ENCODE data around the gene CASZ1. TPM values are rescaled to one million over a fixed set of nuclear protein-coding genes. Genes with fewer than 3 reads are reported as not detected.

The CASZ1 gene
- total RNA-seq, 1 donor from 2014 or later: 7.7 TPM

DNA sequence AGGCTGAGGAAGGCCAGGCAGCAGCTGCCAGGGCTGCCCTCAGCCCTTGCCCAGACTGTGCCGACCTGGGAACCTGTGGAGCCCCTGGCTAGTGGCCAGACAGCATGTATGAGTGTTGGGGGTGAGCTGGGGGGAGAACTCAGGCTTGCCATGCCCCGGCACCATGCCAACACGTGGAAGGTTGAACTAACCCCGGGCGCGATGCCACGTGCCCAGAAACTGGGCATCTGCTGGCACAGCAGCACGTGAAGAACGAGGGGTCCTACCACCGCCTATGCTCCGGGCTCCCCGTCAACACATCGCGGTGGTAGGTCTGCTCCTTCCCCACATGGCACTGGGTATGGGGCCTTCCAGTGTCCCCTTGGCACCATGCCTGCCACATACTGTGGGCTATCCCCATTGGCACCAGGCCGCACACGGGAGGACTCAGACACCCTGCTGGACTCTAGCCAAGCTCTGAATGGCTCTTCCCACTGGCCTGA lies 68.7 kb downstream of the CASZ1 start:
- intact Hi-C loops (cut with micrococcal nuclease): no loop called here

DNA sequence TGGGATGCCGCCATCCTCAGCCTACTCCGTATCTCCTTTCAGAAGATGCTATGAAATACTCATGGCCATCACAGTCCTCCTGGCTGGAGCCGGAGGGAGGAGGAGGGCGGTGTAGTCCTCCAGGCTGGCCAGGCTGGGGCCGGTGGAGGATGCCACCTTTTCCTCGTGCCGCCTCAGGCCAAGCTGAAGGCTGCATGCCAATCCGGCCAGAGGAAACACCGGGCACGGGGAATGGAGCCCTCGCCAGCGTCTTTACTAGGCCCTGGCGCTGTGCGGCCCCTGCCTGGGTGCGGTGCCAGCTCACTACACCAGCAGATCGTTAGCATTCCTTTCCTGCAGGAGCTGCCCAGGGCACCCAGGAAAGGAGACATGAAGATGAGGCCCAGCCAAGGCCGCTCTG lies 70.1 kb downstream of the CASZ1 start:
- intact Hi-C loops (cut with micrococcal nuclease): no loop called here

DNA sequence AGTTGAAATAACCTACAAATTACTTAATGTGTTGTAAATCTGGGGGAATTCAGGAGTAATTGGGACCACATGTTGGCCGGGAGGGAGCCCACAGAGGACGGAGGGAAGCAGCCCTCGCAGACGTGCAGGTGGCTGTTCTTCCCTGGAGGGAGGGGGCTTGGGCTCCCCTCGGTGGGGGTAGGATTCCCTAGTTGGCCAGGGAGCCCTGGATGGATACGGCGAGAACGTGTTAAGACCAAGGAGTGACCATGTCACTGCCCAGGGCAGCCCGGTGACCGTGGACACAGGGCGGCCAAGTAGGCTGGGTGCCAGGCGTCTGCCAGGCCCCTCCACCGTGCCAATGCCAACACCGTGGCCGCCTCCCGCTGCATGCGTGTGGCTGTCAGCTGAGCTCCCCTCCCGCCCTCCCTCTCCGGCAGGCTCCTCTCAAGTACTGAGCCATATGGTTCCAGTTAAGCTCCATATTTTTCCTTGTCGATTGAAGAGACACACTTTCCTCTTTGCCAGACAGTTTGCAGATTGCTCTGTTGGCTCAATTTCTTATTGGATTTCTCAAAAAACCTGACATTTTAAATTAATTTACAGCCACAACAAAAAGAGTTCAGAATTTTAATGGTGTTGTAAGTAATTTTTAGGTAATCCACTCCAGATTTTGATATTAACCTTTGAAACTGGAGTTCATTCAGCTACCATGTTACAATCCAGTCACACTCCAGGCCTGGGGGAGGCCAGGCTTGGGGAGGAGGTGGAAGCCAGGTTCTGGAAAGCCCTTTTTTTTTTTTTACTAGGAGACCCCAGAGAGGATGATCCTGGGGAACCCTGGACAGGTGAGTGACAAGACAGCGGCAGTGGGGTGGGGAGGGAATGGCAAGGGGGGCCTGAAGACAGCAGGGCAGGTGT lies 71.2 kb downstream of the CASZ1 start:
- intact Hi-C loops (cut with micrococcal nuclease): no loop called here

DNA sequence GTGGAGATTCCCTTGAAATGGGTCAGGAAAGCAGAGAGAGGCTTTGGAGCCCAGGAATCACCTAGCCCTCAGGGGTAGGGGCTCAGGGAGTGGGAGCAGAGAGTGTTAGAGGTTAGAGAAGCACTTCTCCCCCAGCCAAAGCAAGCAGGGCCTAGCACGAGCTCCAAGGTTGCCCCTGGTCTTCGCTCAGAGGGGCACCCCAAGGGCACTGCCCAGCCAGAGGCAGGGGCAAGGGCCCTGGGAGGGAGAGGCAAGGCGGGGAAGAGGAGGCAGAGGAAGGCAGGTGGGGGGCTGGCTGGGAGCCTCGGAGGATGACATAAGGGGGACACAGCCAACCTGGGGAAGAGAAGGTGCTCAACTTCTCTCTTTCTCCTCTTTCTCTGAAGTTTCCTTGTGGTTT lies 71.9 kb downstream of the CASZ1 start:
- intact Hi-C loops (cut with micrococcal nuclease): no loop called here

DNA sequence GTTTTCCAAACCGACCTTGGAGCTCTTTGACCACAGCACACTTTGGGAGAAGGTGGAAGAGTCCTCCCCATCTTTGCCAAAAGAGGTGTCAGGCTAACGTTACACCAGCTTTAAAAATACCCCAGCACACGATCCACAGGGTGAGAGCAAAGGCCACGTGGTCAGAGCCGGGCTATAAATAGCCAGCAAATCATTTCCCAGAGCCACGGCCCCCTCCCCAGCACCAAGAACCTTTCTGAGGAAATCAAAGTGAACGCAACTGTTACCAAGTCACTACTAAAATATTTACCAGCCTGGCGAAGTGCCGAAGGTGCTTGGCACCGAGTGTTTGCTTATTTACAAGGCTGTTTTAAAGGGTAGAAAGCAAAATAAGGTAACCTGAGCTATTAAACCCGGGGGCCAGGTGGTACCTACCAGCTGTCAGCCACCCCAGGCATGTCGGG lies 72.4 kb downstream of the CASZ1 start:
- intact Hi-C loops (cut with micrococcal nuclease): no loop called here

DNA sequence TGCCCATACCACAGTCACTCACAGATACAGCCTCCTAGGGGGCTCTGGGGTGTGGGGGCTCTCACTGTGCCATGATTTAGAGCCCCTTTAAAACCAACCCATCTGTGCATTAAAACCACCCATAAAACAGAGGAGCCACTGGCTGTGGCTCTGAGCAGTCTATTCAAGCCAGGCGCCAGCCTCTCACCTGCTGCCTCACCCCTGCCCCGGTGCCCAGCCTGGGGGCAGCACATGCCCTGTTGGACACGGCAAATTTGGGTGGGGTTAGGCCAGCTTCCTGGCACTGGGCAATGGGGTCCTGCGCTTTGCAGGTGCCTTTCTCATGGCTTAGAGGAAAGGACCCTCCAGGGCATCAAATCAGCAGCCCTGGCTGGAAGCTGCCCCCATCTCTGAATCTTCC lies 73.1 kb downstream of the CASZ1 start:
- intact Hi-C loops (cut with micrococcal nuclease): no loop called here

DNA sequence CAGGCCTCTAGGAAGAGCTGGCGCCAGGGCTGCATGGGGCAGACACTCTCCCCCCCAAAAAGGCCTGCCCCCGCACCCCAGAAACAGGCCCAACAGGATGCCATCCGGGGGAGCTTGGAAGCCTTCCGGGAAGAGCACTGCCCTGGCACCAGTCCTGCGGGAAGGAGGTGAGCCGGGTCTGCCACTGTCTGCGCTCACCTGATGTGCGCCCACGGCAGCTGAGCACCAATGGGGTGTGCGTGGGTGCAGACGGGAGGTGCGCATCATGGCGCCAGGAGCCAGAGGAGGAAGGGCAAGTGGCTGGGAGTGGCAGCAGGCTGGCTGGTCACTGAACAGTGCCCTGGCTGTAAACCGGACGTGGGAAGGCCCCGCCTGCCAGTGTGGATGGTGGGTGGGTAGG lies 73.6 kb downstream of the CASZ1 start:
- intact Hi-C loops (cut with micrococcal nuclease): no loop called here

DNA sequence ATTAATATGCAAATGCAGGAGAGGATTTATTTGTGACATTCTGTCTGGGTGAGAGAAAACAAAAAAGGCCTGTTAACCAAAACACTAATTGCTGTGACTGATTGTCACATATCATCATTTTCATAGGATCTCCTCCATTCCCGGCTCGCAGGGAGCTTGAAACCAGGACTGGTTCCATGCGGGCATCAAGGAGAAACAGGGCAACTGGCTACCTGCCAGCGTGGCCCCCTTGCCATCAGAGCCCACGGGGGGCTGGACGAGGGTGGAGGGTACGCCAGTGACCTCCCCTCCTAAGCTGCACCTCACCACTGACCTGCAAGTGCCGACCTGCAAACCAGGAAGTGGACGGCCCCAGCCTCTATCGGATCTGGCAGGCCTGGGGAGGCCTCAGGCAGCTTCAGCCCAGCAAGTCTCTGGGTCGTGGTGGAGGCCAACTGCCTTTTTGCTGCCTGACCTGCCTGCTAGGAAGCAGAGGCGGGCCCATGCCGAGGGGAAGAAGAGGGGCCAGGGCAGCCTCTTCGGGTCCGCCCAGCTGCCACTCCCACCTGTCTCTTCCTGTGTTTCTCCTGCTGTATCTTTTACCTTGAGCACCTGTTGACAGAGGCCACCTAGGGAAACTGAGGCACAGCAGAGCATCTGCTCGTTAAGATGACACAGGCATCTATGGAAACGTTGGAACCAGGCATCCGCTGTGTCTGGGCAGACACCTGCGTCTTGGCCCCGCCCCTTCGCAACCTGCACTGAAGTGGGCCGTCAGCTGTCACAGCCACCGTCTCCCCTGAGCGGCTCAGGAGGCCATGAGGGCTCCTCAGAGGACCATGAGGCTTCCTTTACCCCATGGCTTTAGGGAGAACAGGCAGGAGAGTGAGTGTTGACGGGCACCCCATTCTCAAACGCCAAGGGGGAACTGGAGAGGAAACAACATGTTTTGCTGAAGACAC lies 74.8 kb downstream of the CASZ1 start:
- intact Hi-C loops (cut with micrococcal nuclease): no loop called here

DNA sequence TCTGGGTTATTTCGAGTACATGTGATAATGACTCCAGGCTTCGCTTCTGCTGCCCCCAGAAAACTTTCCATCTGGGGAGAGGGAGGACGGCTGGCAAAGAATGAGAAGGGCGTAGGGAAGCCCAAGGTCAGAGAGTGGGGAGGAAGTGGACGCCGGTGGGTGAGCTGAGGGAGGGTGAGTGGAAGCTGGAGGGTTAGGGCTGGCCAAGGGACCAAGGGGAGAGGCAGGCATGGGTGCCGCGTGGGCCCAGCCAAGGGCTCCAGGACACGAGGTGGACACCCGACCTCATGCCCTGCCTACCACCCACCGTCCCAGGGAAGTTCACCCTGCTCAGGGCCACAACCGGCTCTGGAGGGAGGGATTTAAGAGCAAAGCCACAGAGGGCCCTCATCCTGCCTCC lies 75.8 kb downstream of the CASZ1 start:
- intact Hi-C loops (cut with micrococcal nuclease): no loop called here

DNA sequence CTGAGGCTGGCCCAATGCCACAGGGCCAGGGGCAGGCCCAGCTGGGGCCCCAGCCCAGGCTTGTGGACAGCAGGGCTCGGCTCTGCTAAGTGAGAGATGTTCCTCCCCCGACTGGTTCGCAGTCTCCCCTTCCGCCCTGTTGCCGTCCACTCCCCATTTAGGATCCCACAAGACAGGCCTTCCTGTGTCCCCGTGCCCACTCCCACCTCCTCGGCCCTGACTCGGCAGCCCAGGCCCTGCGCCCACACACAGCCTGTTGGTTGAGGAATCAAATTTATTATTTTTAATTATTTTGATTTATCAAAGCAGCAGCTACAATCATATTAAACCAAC lies 78.4 kb downstream of the CASZ1 start:
- intact Hi-C loops (cut with micrococcal nuclease): no loop called here

DNA sequence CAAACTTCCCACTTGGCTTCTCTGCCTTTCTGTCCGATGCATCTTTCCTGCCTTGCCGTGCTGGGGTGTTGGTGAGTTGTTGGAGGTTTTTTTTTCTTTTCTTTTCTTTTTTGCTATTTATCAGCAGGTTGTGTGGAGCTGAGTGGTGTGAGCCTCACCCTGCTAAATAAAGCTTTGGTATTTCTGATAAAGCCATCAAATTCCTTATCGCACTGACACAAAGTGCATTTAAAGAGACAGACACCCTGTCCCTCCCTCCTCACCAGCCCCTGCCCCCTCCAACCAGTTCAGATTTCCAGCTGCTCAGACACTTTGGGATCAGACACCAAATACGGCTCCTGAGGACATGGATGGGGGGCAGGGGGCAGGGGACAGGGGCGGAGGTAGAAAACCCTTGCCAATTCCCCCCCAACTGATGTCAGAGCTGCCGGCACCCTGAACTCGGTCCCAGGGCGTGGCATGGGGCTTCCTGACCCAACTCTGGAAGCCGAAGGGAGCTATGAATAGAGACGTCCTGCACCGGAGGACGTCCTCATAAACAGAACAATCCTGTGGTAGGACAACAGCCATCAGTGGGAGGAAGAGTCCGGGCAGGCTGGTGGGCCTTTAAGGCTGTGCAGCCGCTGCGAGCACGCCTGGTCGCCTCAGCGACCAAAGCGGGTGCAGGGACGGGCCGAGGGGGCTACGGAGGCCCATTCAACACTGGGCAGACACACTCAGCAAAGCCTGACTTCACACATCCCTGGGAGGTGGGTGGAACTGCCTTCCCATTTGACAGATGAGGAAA lies 79.0 kb downstream of the CASZ1 start:
- intact Hi-C loops (cut with micrococcal nuclease): no loop called here

DNA sequence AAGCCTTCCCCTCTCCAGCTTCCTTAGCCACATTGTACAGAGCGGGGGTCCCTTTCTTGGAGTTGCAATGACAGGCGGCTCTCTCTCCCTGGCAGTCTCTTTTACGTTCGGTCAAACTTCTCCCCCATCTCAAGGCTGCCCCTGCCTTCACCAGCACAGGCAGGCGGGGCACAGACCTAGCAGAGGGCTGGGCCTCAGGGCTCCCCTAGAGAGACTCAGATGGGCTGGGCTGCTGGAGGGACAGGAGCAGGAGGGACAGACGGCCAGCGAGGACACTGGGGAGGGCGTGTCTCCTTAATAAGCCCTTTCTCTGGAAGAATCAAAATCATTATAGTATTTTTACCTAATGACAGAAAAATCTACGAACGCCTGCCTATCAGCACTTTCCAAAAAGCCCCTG lies 79.6 kb downstream of the CASZ1 start:
- intact Hi-C loops (cut with micrococcal nuclease): no loop called here

DNA sequence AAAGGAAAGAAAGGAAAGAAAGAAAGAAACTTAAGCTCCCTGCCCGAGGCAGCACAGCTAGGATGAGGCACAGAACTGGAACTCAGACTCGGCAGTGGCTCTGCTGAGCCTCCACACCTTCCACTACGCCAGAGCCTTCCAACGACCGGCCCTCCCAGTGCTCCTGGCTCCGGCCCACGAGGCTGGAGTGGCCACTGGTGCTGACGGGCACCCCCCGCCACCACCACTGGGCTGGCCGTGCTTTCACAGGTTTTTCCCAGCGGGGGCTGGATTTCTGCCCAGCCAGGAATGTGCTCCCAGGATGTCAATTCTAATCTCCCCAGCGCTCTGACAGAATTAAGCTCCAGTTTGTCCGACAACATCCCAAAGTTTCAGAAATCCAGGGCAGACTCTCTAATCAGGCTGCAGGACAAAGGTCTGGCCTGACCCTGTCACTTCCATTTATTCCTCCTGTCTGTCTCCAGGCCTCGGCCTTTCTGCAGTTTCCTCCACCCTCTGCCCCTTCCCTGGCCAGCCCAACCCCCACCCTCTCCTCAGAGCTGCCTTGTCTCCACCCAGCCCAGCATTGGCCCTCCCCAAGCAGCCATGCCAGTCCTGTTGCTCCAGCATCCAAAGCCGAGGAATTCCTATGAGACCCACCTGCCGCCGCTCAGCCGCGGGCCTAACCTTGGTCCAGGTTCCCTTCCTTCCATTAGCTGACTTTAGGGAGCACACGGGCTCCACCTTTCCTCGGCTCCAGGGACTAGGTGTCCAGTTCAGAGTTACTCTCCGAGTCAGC lies 81.9 kb downstream of the CASZ1 start:
- intact Hi-C loops (cut with micrococcal nuclease): no loop called here

DNA sequence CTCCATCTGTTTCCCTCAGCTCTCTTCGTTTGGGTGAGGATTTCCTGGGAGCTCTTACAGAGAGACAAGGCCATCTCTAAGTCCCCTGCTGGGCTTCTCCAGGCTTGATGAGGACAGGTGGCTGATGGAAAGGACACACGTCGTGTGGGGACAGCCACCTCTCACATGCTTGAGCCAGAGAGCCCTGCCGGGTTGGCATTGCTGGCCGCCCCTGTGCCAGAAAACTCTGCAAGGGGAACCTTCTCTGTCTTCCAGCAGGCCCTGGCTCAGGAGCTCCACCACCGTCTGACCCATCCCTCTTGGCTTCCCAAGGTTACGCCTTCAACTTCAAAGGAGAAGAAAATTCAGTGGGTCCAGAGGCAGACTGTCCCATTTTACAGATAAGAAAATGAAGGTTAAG lies 82.8 kb downstream of the CASZ1 start:
- intact Hi-C loops (cut with micrococcal nuclease): no loop called here

DNA sequence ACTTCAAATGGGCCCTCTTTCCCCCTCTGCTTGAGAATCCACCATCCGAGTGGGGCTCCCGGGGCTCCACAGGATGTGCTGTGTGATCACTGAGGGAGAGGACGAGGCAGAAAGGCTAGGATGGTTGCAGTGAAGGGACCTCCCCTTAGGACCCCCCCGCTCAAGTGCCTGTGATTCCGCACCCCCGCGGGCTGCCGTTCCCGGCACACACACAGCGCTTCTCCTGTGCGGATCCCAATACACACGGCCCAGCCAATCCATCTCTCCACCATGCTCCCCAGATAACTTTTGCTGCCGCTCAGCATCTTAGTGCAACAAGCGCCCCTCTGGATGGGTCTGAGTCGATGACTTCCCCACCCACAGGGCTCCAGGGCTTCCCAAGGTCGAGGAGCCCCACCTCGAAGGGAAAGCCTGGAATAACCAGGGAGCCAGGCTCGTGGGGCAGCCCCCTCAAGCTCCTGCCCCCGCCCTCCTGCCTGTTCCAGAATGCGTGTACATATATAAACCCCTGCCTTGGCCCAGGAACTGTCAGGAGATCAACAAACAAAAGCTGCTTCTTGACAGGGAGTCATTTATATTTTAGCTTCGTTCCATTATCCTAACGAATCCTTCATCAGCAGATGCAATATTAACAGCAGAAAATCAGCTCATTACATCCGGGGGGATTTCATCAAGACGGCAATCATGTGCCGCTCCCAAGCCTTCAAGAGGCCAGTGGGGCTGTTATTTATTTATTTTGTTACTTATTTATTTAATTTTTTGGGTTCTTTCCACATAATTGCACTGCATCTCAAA lies 83.7 kb downstream of the CASZ1 start:
- intact Hi-C loops (cut with micrococcal nuclease): no loop called here

DNA sequence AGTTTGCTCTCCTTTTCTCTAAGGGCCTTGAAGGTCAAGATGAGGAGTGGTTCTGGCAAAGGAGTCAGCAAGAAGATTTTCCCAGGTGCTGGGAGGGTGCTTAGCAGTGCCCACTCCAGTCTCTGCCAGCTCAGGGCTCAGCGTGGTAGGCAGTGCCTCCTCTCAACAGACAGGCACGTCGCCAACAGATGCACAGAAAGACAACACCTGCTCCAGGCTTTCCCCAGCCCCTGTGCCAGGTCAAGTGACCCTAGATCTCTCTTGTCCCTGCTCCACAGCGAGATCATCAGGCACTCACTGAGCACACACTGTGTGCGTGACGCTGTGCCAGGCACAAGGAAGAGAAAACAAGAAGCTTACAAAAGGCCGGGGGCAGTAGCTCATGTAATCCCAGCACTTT lies 86.0 kb downstream of the CASZ1 start:
- intact Hi-C loops (cut with micrococcal nuclease): no loop called here

DNA sequence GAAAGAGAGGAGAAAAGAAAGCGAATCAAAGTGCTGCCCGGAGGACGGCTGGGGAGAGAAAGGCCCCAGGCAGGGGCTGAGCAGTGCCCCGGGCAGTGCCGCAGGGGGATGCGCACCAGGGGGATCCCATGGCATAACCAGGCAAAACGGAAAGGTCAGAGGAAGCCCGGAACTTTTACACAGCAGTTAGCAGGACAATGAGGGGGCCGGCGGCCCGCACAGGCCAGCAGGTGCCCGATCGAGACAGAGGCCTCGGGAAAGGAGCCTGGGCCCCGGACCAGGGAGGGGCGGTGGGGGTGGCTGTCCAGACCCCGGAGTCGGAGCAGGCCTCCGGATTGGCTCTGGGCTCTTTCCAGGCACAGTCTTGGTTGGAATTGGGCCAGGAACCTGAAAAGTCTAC lies 86.8 kb downstream of the CASZ1 start:
- intact Hi-C loops (cut with micrococcal nuclease): no loop called here

DNA sequence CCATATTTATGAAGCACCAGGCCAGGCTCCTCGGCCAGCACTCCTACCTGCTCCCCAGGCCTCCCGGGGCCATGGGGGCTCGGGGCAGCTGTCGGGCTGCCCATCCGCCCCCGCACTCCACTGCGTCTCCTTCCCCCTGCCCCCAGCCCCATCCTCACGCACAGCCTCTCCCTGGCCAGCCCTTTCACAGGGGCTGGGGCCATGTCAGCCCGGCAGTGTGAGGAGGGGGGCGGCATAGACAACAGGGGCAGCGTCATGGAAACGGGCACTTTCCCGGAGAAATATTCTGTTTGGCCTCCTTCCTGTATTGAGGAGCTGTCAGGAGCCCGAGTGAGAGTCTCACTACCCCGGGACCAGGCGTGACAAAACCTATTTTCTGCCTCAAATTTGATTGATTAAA lies 87.3 kb downstream of the CASZ1 start:
- intact Hi-C loops (cut with micrococcal nuclease): no loop called here

DNA sequence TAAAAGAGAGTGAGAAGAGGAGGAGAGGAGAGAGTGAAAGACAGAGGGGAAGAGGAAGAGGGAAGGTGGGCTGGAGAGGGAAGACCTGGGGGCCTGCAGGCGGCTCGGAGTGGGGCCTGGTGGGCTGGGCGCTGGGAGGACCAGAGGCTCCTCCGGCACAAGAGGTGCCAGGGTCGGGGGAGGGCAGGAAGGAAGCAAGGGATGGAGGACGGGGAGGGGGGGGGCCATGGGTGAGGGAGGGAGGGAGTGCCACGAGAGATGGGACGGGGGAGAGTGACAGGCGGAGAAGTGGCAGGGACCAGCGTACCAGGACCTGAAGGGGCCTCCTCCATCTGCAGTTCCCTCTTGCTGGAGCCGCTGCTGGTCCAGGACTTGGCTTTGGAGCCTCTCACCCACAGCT lies 87.7 kb downstream of the CASZ1 start:
- intact Hi-C loops (cut with micrococcal nuclease): no loop called here

DNA sequence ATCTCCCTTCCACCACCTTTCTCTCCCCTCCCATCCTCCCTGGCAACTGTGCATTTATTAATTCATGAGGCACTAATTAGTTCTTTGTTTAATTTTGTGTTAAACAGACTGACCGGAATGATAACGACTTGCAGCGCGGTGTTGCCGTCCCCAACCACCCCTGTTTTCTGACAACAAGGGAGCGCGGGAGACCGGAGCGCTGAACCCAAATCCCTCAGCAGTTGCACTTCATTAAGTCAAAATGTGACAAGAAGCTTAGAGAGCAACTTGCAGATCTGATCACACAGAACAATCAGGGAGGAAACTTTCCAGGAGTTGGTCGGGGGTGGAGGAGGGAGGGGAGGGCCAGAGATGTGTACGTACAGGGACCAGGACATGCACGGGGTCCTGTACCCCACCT lies 89.2 kb downstream of the CASZ1 start:
- intact Hi-C loops (cut with micrococcal nuclease): no loop called here
